Activated T-cell treated with anti-CD3 and anti-CD28 coated beads, Interleukin-2, amount 50 U/mL, for 4 hours (primary cell): Measurements from ENCODE around the gene RPL22. TPM values are rescaled to one million over a fixed set of nuclear protein-coding genes. Genes with fewer than 3 reads are reported as not detected.

Experiments used
- ATAC-seq, 2 donors: fragments of 200-7000 bp; cut with Tn5 transposase; one replicate each; pipeline ENCODE4 v1.10.0; 2021
- DNase-seq: peaks from one replicate; pipeline ENCODE4 v3.0.0-alpha.2; 2020
- H3K27me3 Mint-ChIP-seq: one replicate; pipeline ENCODE4 v1.8.0; 2021; ENCODE audit warnings: low read depth, mixed read lengths
- H3K36me3 Mint-ChIP-seq: one replicate; pipeline ENCODE4 v1.8.0; 2022; ENCODE audit warnings: mixed read lengths; ENCODE audit not compliant: insufficient read depth
- H3K4me1 Mint-ChIP-seq: one replicate; pipeline ENCODE4 v1.8.0; 2021; ENCODE audit warnings: low read depth, mixed read lengths
- H3K4me3 Mint-ChIP-seq: one replicate; pipeline ENCODE4 v1.8.0; 2021; ENCODE audit warnings: mild to moderate bottlenecking, moderate library complexity, mixed read lengths
- H3K9me3 Mint-ChIP-seq: one replicate; pipeline ENCODE4 v1.8.0; 2021; ENCODE audit warnings: mixed read lengths
- total RNA-seq, 3 donors: library from RNA; stranded (reverse); gene quantifications; one replicate each; pipeline ENCODE4 v1.2.1, GENCODE V29; 2021

RPL22 gene
- total RNA-seq, 3 donors from 2014 or later = 395 to 423 (median 403) TPM

DNA sequence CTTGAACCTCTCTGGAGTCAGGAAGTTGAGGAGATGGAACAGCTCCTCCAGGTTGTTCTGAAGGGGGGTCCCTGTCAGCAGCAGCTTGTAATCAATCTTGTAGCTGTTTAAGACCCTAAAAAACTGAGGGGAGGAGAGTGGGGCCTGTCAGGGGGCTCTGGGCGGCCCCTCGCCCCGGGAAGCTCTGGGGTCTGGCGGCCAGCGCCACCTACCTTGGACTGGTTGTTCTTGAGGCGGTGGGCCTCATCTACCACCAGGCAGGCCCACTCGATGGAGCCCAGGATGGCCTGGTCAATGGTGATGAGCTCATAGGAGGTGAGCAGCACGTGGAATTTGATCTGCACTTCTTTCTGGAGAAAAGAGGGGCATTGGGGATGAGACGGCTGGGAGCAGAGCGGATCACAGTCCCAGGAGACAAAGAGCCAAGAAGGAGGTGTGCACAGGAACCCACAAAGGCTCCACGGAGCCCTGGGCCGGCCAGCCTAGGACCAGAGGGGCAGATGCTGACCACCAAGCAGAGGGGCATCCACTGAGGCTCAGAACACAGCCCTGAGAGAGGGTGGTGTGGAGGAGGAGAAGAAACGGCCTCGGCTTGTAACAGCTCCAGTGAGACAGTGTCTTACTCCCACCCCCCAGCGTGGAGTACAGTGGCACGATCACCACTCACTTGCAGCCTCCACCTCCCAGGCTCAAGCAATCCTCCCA is 62.7 kb downstream of the RPL22 start:
- peaks cover 2% of the 10 kb centered on the region for H3K27me3 Mint-ChIP-seq
- H3K9me3 Mint-ChIP-seq = peaks cover 8% of the 10 kb centered on the region
- ATAC-seq = no peak
- H3K36me3 Mint-ChIP-seq = peaks cover 3% of the 10 kb centered on the region
- DNase-seq = no peak
- H3K4me1 Mint-ChIP-seq = no peaks in the 10 kb centered on the region
- no peak overlapping the region for H3K4me3 Mint-ChIP-seq

Other genes with a start within 250 kb of the RPL22 start
- gene NPHP4, start 207.2 kb downstream of the RPL22 start, total RNA-seq = 1 to 10 TPM; 7.0 to 9.3 (median 7.1) TPM
- 100 to 1,000 TPM; 199 to 230 (median 202) TPM for gene KCNAB2, start 153.7 kb downstream of the RPL22 start, total RNA-seq
- gene CHD5, start 19.3 kb downstream of the RPL22 start, total RNA-seq = under 1 TPM; 0.27 to 0.61 (median 0.34) TPM
- 10 to 100 TPM in 2 of 3 donors, 1 to 10 TPM in 1; 9.9 to 18.8 (median 12.0) TPM for gene RNF207, start 6.5 kb upstream of the RPL22 start, total RNA-seq
- gene ICMT, start 36.4 kb upstream of the RPL22 start, total RNA-seq = 10 to 100 TPM; 54.1 to 64.8 (median 58.3) TPM
- not detected for gene HES3, start 44.6 kb upstream of the RPL22 start, total RNA-seq
- under 1 TPM; 0.50 to 0.52 (median 0.51) TPM for gene GPR153, start 61.5 kb upstream of the RPL22 start, total RNA-seq
- gene ACOT7, start 194.2 kb upstream of the RPL22 start, total RNA-seq = 100 to 1,000 TPM in 2 of 3 donors, 10 to 100 TPM in 1; 92.8 to 112 (median 101) TPM
- gene HES2, start 220.3 kb upstream of the RPL22 start, total RNA-seq = not detected
- under 1 TPM; 0.42 to 0.76 (median 0.60) TPM for gene ESPN, start 225.2 kb upstream of the RPL22 start, total RNA-seq